B cell (primary cell): Measurements from ENCODE around the gene TRIM41.
"Not testable (repeated sequence)": the region's sequence is repeated elsewhere in the genome, so short reads cannot be mapped to it uniquely, and the experiment has no call there.

Experiments used
- CTCF ChIP-seq: fragments of 200-600 bp; IDR thresholded peaks from one replicate; pipeline ENCODE4 v1.8.0; 2022; ENCODE audit warnings: antibody characterized with exemption, mild to moderate bottlenecking
- EZH2 ChIP-seq: IDR thresholded peaks from 2 replicates; pipeline ENCODE4 v1.6.1; 2012; ENCODE audit warnings: borderline replicate concordance, low read depth, mild to moderate bottlenecking, moderate library complexity, low read length; ENCODE audit not compliant: insufficient read depth, poor library complexity, severe bottlenecking

- not testable (repeated sequence) for TF ChIP-seq CTCF, EZH2
Measured at GRCh38 chr5:181210698-181211097, 12.4 kb upstream of the TRIM41 start.
